Kidney (tissue), 14 donors: Measurements from ENCODE around the gene NPFFR1. TPM values are rescaled to one million over a fixed set of nuclear protein-coding genes. Genes with fewer than 3 reads are reported as not detected.

Source experiments
- DNase-seq, 5 donors: peaks; one replicate each; pipeline ENCODE4 v3.0.0-alpha.2; 2013 to 2020
- FAIRE-seq: peaks from 2 replicates; lab custom pipeline; 2012; peaks lifted over from hg19 to GRCh38; lab: Jason Lieb, UNC
- H3K27ac ChIP-seq, 2 donors: one replicate each; pipeline ENCODE4 v1.7.0; 2013; ENCODE audit warnings: low read depth in 2 of 2, low read length in 2 of 2, inconsistent platforms in 1 of 2
- H3K27me3 ChIP-seq: one replicate; pipeline ENCODE4 v1.7.1; 2013; ENCODE audit warnings: low read length, inconsistent platforms; ENCODE audit not compliant: control insufficient read depth, insufficient read depth
- H3K36me3 ChIP-seq, 3 donors: one replicate each; pipeline versions ENCODE4 v1.7.0 to v1.7.1; 2013; ENCODE audit warnings: low read length in 3 of 3, control low read depth in 1 of 3, inconsistent platforms in 1 of 3; ENCODE audit not compliant: insufficient read depth in 3 of 3, control insufficient read depth in 2 of 3
- H3K4me1 ChIP-seq, 3 donors: one replicate each; pipeline versions ENCODE4 v1.7.0 to v1.7.1; 2013; ENCODE audit warnings: low read length in 3 of 3, inconsistent platforms in 1 of 3, low read depth in 1 of 3; ENCODE audit not compliant: control insufficient read depth in 2 of 3, insufficient read depth in 2 of 3
- H3K4me3 ChIP-seq, 3 donors: one replicate each; pipeline versions ENCODE4 v1.7.0 to v1.8.1; 2013; ENCODE audit warnings: low read length in 3 of 3, control low read depth in 1 of 3, inconsistent platforms in 1 of 3
- H3K9ac ChIP-seq, 3 donors: one replicate each; pipeline versions ENCODE4 v1.7.0 to v1.7.1; 2013; ENCODE audit warnings: low read length in 3 of 3, control low read depth in 1 of 3, inconsistent platforms in 1 of 3
- H3K9me3 ChIP-seq, 3 donors: one replicate each; pipeline versions ENCODE4 v1.7.0 to v1.7.1; 2013; ENCODE audit warnings: low read length in 3 of 3, control low read depth in 1 of 3, inconsistent platforms in 1 of 3; ENCODE audit not compliant: control insufficient read depth in 2 of 3, insufficient read depth in 1 of 3
- intact Hi-C: fragments of 100-400 bp; cut with DNase I; formaldehyde crosslinking; loops from one replicate; pipeline ENCODE4 v1.11.1; 2022
- polyA plus RNA-seq: library from polyadenylated mRNA; stranded (reverse); fragments of 350-450 nt; fragmentation: Illumina TruSeq; extraction: RNeasy Lipid Tissue Mini Kit (QIAGEN cat#74804); gene quantifications from one replicate; pipeline ENCODE4 v1.2.3, GENCODE V29; 2014; ENCODE audit warnings: low read depth, low replicate concordance; ENCODE audit not compliant: insufficient read depth
- total RNA-seq: library from RNA; stranded (reverse); fragmentation: NEBNext Ultra II Directional; extraction: Animal tissue kit (Norgen Biotek cat#: 25700); gene quantifications from one replicate; pipeline ENCODE4 v1.2.1, GENCODE V29; 2021
- TF ChIP-seq, protein P1 (sequence below): IDR thresholded peaks from 3 replicates; pipeline ENCODE4 v1.5.1; 2012; ENCODE audit warnings: mild to moderate bottlenecking, moderate library complexity, borderline replicate concordance; ENCODE audit not compliant: insufficient read depth; ENCODE audit errors: extremely low read depth
- donor health status: control.
- donor health status: control.
- donor health status: control.
- donor health status: control.
- donor health status: control.
- donor health status: DM: yes; HTN: yes; CAD: no.
- donor health status: Normal renal cell carcinoma (clear cell type).

NPFFR1 gene
- total and polyA plus RNA-seq, 2 donors from 2014 or later = 0.09 TPM; not detected in 1

DNA sequence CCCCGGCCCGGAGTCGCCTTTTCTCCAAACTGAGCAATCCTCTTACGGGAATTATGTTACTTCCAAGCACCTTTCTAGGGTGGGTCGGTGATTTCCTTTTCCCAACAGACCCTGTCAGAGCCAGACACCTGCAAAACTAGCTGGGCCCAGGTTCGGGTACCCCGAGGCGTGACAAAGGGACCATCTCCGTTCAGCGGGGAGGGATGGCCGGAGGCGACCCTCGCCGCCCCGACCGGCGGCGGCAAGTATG, 51.0 kb downstream of the NPFFR1 start:
- FAIRE-seq (no peak), DNase-seq (no peak)
- peak overlapping the region; percentile 66 to 87 (median 68) for H3K4me3 ChIP-seq
- peak overlapping the region; percentile 20 to 87 (median 85) for H3K9ac ChIP-seq
- no peaks in the 10 kb centered on the region for H3K27me3 ChIP-seq
- TF ChIP-seq, protein P1, sequence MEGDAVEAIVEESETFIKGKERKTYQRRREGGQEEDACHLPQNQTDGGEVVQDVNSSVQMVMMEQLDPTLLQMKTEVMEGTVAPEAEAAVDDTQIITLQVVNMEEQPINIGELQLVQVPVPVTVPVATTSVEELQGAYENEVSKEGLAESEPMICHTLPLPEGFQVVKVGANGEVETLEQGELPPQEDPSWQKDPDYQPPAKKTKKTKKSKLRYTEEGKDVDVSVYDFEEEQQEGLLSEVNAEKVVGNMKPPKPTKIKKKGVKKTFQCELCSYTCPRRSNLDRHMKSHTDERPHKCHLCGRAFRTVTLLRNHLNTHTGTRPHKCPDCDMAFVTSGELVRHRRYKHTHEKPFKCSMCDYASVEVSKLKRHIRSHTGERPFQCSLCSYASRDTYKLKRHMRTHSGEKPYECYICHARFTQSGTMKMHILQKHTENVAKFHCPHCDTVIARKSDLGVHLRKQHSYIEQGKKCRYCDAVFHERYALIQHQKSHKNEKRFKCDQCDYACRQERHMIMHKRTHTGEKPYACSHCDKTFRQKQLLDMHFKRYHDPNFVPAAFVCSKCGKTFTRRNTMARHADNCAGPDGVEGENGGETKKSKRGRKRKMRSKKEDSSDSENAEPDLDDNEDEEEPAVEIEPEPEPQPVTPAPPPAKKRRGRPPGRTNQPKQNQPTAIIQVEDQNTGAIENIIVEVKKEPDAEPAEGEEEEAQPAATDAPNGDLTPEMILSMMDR = no peak
- H3K9me3 ChIP-seq = no peaks in the 10 kb centered on the region
- H3K4me1 ChIP-seq = peaks cover 0 to 7% (median 6%) of the 10 kb centered on the region in 3 donors
- no peaks in the 10 kb centered on the region for H3K36me3 ChIP-seq
- intact Hi-C loops = no loop called here
- peak overlapping the region; percentile 66 to 81 for H3K27ac ChIP-seq

DNA sequence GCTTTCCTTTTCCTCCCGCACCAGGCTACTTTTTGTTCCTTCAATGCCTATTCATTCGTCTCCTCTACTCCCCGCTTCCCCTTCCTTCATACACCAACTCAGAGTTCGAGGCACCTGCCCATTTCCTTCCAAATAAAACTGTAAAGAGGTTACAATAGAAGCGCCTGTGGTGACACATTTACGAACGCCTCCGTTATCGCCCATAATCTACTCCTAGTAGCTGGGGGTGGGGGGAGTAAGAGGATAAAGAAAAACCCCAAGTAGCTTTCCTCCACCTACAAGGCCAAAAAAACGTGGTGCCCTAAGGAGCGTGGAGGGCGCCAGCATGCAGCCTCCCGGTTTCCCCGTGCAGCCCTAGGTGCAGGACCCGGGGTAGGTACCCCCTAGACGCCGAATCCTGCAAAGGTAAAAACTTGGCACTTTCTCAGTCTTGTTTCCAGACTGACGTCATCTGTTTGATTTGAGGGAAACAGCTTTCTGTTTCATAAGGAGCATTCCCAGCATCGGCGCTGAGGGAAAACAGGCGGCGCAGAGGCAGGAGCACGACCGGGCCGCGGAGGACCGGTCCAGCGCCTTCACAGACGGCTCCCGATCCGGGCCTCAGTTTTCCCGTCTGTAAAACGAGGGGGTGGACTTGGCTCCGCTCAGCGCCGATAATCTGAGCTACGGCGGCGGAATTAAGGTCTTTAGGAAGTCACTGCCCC, 51.5 kb downstream of the NPFFR1 start:
- Histone ChIP-seq H3K9ac (peak overlapping the region; percentile 20 to 87 (median 85)), H3K36me3 (no peaks in the 10 kb centered on the region), H3K27ac (peak overlapping the region; percentile 66 to 81), H3K9me3 (no peaks in the 10 kb centered on the region), H3K4me3 (peak overlapping the region; percentile 66 to 87 (median 68)), H3K27me3 (no peaks in the 10 kb centered on the region), H3K4me1 (peaks cover 0 to 7% (median 7%) of the 10 kb centered on the region in 3 donors)
- FAIRE-seq (no peak), DNase-seq (peak; percentile 43 to 82 (median 76))
- TF ChIP-seq, protein P1 = no peak
- intact Hi-C loops = no loop called here

DNA sequence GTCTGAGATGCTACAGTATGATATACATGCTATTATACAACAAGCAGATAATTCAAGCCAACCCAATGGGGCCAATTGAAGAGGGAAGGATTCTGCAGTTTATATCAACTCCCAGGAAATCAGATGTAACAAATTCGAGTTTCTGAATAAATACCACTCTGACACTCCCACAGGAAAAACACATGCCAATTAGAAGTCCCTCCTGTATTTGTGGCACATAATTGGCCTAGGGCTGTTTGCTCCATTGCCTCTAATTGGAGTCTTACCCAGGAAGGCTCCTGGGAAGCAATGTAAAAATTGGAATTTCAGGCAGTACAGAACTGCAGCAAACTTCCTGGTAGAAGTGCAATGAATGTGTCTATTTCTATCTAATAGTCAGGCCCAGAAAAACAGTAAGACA, 55.3 kb downstream of the NPFFR1 start:
- Histone ChIP-seq H3K9ac (no peak overlapping the region), H3K36me3 (no peaks in the 10 kb centered on the region), H3K4me3 (no peak overlapping the region), H3K9me3 (no peaks in the 10 kb centered on the region), H3K27ac (peak overlapping the region; percentile 49 to 64), H3K4me1 (peaks cover 0 to 7% (median 7%) of the 10 kb centered on the region in 3 donors), H3K27me3 (no peaks in the 10 kb centered on the region)
- FAIRE-seq = no peak
- intact Hi-C loops = no loop called here
- TF ChIP-seq, protein P1 = no peak
- no peak for DNase-seq
